Fibroblast of mammary gland (primary cell): ENCODE results near the gene AGAP1.
A peak's percentile ranks its signal among the peaks of the same experiment; 100 is the strongest.

Experiments used
- DNase-seq: peaks from one replicate; pipeline ENCODE4 v3.0.0-alpha.2; 2010; ENCODE audit warnings: low read depth
- H3K4me3 ChIP-seq: 2 replicates; pipeline ENCODE4 v1.5.1; 2011; ENCODE audit warnings: low read depth, mild to moderate bottlenecking, low read length, moderate library complexity; ENCODE audit not compliant: control insufficient read depth
- CTCF ChIP-seq: conservative IDR thresholded peaks from 2 replicates; pipeline ENCODE4 v1.5.1; 2011; ENCODE audit warnings: low read depth, low read length, inconsistent platforms; ENCODE audit not compliant: control insufficient read depth, insufficient read depth

Gene AGAP1

DNA sequence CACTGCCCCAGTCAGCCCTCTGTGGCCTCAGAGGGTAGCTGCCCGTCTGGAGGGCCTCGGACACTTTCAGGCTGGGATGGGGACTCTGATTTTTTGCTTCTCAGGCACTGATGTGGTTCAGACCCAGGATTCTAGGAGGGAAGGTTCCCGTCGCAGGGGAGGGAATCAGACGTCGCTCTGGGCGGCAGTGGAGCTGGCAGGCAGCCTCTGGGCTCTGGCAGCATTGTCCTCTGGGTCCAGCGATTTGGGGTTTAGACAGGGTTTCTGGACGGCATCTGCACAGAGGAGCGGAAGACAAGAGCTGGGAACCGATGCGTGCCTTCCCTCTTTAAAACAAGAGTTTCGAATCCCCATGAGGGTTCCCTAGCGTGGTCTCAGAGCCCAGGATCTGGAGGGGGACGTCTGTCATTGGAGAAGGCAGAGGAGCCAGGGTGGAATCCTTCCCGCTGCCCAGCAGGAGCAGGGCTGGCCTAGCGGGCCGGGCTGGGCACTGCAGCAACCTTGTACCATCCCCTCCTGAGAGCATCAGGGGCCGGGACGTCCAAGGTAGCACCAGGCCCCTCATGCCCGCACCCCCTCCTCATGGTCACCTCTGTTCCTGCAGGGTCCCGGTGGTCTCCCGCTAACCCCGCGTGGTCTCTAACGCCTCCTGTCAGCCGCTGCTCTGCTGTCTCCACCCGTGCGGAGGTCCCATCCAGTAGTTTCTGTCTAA is 246.0 kb downstream of the AGAP1 start:
- no peak overlapping the region for H3K4me3 ChIP-seq
- DNase-seq = no peak
- no peak for TF ChIP-seq CTCF

- DNase-seq = no peak
- H3K4me3 ChIP-seq = no peak overlapping the region
- peak; percentile 29 for TF ChIP-seq CTCF
Observed at GRCh38 chr2:235740821-235741220, 247.0 kb downstream of the AGAP1 start.

GRCh38 chr2:235744161-235744560 is 250.3 kb downstream of the AGAP1 start:
- DNase-seq = no peak
- H3K4me3 ChIP-seq = no peak overlapping the region
- TF ChIP-seq CTCF = no peak

DNA sequence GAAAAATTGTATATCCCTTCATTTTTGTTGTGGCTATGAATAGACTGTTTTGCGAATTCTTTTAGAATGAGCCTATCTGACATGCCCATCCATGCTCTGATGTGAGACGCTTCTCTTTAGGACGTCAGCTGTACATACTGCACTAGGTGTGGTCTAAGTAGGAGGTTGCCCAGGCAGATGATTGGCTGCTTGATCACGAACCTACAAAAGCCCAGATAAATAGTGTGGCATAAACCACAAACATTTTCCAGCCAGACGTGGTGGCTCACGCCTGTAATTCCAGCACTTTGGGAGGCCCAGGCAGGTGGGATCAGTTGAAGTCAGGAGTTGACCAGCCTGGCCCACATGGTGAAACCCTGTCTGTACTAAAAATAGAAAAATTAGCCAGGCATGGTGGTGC is 251.8 kb downstream of the AGAP1 start:
- no peak for TF ChIP-seq CTCF
- no peak overlapping the region for H3K4me3 ChIP-seq
- peak; percentile 37 for DNase-seq

GRCh38 chr2:235746257-235746934 is 252.6 kb downstream of the AGAP1 start:
- peak; percentile 86 for TF ChIP-seq CTCF
- H3K4me3 ChIP-seq = no peak overlapping the region
- peak; percentile 88 for DNase-seq

DNA sequence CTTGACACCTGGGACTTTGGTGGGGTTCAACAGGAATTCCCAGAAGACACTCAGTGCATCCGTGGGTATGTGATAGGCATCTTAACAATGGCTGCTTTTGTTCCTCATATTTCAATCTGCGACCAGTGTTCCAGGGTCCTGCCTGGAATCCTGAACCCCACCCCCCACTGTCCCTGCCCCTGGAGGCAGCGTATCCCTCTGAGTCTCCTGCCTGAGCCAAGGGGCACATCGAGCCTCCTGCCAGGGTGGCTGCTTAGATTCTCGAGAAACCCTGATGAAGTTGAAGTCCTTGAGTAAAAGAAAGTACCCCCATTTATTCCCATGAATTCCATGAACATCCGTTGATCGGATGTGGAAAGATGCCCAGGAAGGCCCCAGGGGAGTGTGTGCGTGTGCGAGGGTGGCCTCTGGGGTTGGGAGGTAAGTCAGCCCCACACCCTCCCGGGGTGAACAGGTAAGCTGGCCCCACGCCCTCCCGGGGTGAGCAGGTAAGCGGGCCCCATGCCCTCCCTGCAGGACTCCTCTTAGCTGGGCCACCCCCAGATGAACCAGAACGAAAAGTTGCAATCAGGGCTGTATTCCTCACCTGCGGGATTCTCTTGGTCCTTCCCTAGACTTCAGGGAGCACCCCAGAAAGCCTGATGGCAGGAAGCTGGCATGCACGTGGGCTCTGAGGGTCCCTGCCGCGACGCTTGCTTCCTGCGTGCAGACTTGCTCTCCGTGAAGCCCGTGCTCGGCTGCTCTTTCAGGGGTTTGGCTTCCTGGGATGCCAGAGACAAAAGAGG is 253.3 kb downstream of the AGAP1 start:
- H3K4me3 ChIP-seq = no peak overlapping the region
- no peak for TF ChIP-seq CTCF
- no peak for DNase-seq
